GM19193 (cell line): Measurements from ENCODE around the gene TMOD1.

Experiments used
- POLR2A ChIP-seq: IDR thresholded peaks from 4 replicates; pipeline ENCODE4 v1.6.1; 2011; ENCODE audit not compliant: insufficient read depth, insufficient read length; ENCODE audit errors: extremely low read depth

The TMOD1 gene

GRCh38 chr9:97578846-97579245, 77.4 kb downstream of the TMOD1 start:
- TF ChIP-seq POLR2A: no peak

DNA sequence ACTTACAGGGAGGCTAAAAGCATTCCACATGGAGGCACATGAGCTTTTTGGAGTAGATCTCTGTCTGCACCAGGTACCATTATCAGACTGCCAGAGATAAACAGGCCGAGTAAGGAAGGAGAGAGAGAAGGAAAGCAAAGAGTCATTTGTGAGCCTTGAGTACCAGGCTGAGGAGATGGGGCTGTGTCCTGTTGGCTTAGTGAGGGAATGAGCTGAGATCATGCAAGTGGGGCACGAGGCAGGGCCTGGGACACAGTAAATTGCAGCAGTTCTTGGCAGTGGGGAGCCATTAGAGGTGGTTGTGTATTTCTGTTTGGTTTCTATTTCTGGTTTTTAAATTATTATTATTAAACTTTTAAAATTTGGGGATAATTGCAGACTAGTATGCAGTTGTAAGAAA, 78.4 kb downstream of the TMOD1 start:
- no peak for TF ChIP-seq POLR2A

DNA sequence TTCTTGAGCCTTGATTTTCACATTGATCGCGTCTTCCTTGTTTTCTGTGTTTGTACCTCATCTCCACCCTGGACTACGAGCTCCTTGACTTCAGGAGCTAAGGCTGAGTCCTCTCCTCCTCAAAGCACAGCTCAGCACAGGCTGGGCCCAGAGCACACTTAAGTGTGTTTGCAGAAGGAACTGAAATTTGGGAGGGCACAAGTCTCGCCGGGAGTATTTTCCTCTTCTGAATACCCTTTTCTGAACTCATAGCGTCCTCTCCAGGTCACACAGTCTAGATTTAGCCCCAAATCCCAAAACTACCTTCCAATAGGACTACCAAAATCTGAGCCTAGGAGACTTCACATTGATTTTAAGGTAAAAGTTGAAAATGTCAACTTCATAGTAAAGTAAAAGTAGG, 90.1 kb downstream of the TMOD1 start:
- no peak for TF ChIP-seq POLR2A

DNA sequence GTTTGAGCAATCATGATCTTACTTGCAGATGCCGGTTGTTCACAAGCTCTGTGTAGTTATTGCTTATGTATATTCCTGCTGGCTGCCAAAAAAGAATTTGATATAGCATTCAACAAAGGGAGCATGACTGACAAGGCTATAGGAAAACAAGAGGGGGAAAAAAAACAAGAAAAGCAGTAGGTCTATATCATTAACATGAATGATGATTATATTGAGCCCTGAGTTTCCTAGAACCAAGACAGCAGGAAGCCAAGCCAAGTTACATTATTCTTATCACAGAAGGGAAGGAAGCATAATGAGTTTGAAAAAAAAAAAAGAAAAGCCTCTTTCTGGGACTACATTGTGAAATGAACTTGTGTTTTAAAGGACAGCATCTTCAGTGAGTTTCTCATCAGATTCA, 90.7 kb downstream of the TMOD1 start:
- TF ChIP-seq POLR2A: no peak

- TF ChIP-seq POLR2A: no peak
Measured at GRCh38 chr9:97593960-97594359, 92.5 kb downstream of the TMOD1 start.

GRCh38 chr9:97594381-97594921, 93.0 kb downstream of the TMOD1 start:
- no peak for TF ChIP-seq POLR2A

DNA sequence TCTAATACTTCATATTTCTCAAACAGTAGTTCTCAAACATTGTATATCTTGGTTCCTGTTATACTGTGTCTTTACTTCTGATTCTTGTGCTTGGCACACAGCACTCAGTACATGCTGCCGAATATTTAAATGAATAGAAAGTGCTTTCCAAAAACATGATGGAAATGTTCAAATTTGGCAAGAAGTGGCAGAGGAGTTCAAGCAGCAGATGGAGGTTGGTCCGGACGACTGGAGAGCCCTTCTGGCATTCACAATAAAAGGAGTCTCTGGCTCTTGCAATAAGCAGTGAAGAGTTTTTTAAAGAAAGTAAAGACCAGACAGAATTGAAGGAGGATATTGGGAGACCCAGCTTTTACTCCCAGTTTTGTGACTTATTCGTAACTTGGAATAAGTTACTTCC, 95.4 kb downstream of the TMOD1 start:
- no peak for TF ChIP-seq POLR2A

DNA sequence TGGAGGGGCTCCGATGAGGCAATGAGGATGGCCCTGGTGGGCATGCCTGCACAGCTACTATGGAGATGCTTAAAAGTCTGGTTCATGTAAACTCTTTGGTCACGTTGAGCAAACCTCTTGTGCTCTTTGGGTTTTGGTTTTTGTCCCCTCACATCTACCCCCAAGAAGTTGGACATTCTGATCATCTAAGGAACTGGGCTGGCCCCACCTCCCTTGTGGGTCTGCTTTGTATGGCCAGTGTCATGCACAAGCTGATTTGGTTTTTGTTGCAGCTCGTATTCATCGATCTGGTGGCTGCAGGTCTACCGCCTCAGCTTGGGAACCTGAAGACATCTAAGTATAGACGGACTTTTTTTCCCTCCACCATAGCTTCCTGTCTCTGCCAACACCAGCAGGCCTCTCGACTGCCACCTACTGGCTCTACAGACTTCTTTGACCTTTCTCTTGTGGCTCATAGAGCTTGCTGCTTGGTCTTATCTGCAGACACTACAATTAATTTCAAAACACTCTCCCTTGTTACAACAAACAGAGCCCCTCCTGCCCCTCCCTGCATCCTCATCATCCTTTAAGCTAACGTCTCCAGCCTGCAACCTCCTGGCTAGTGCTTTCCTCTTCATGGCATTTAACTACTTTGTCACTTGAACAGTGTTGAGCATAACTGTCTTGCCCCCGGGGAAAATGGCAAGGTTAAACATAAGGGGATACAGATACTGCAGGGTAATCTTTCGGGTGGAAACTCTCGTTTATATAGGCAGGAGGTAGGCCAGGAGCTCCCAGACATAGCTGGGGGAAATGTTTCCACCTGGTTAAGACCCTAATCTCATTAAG, 97.2 kb downstream of the TMOD1 start:
- TF ChIP-seq POLR2A: no peak

GRCh38 chr9:97599314-97599846, 97.9 kb downstream of the TMOD1 start:
- TF ChIP-seq POLR2A: no peak

- TF ChIP-seq POLR2A: no peak
Measured at GRCh38 chr9:97600531-97601227, 99.2 kb downstream of the TMOD1 start.

DNA sequence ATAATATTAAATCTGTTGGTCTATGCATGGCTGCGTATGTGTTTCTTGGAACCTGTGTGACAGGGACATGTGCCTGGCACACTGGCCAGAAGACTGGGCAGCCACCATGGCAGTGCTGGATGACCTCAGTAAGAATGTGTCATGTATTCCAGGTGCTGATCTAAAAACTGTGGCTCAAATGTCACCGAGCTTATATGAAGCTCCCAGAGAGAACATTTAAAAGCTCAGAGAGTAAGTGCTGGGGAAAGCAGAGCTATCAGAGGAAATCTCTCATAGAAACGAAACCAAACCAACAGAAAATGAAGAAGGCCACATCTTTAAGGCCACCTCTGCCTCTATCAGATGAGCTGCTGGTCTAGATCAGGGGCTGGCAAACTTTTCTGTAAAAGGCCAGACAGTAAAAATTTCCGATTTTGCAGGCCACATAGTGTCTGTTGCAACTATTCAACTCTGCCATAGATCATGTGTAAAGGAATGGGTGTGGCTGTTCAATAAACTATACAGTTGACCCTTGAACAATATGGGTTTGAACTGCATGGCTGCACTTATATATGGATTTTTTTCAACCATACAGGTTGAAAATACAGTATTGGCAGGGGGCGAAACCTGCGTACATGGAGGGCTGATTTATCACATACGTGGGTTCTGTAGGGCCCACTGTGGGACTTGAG, 99.9 kb downstream of the TMOD1 start:
- no peak for TF ChIP-seq POLR2A

- TF ChIP-seq POLR2A: no peak
Measured at GRCh38 chr9:97602430-97602829, 101.0 kb downstream of the TMOD1 start.

GRCh38 chr9:97604901-97605645, 103.6 kb downstream of the TMOD1 start:
- no peak for TF ChIP-seq POLR2A

- no peak for TF ChIP-seq POLR2A
Measured at GRCh38 chr9:97615439-97616072, 114.1 kb downstream of the TMOD1 start.
